ENCODE results near the gene PDF.
"Not testable (repeated sequence)": the region's sequence is repeated elsewhere in the genome, so short reads cannot be mapped to it uniquely, and the experiment has no call there.

PDF gene, protein sequence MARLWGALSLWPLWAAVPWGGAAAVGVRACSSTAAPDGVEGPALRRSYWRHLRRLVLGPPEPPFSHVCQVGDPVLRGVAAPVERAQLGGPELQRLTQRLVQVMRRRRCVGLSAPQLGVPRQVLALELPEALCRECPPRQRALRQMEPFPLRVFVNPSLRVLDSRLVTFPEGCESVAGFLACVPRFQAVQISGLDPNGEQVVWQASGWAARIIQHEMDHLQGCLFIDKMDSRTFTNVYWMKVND

DNA sequence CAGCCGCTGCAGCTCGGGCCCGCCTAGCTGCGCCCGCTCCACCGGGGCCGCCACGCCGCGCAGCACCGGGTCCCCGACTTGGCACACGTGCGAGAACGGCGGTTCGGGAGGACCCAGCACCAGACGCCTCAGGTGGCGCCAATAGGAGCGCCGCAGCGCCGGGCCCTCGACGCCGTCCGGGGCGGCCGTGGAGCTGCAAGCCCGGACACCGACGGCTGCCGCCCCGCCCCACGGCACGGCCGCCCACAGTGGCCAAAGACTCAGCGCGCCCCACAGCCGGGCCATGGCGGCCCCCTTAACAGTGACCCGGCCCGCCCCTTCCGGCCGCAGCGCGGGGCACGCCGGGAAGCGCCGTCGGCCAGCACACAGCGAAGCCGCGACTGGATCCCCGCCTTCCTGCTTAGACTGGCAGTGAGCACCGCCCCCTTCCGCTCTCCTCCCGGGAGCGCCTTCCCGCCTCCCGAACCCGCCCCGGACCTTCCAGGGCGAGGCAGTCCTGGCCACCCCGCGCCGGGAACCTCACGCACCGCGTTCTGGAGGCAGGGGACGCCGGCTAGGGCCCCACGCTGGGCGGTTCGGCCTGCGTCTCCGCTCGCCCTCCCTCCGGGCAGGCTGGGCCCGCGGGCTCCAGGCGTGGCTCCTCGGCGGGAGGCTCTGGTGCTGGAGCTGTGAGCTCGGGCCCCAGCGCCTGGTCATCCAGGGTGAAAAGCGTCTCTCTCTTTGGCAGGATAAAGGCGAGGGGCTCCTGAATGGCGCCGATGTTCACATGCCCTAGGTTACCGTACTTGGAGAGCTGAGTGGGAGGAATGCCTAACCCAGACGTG lies at the start of gene PDF:
Gene PDF, minus strand, starts transcription at position 303 of the 824 bp plus-strand sequence. Its CDS starts 18 bp downstream, at position 285.
- peak; percentile 75 for DNase-seq (ENCODE audit: low read depth)

DNA sequence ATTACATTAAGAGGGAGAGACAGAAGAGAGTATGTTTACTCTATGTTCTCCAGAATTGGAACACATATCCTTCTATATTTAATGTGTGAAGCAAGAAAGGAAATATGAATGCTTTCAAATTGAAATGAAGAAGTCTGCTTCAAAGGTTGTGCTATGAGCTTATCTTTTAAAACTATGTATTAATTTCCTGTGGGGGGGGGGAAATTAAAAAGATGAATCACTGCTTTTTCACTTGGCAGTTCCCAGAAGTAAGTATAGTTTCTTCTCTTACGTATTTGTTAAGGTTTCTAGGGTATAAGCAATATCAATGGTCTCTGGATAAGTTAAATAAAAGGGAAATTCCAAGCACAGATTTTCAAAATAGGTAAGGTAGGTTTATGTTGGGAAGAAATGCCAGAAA lies 48.4 kb upstream of the PDF start:
- DNase-seq (ENCODE audit: low read depth) = no peak

- DNase-seq (ENCODE audit: low read depth) = no peak
Measured at GRCh38 chr16:69378036-69378435, 47.6 kb upstream of the PDF start.

- no peak for DNase-seq (ENCODE audit: low read depth)
Measured at GRCh38 chr16:69376393-69377059, 46.1 kb upstream of the PDF start.

DNA sequence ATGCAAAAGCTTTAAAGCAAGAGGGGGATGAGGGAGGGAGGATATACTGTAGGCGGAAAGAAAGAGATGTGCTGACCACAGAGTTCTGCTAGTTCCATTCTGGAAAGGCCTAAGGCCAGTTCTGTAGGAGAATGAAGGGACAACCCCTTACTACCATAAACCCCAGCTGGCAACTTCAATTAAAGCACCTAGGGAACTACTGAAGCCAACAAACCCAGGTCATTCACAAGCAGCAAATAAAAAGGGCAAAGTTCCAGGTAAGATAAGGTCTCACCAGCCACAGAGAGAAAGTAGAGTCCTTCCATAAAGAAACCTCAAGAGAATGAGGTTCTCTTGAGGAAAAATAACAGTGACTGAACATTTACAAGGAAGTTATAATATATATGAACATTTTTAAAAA lies 42.6 kb upstream of the PDF start:
- DNase-seq (ENCODE audit: low read depth) = no peak

DNA sequence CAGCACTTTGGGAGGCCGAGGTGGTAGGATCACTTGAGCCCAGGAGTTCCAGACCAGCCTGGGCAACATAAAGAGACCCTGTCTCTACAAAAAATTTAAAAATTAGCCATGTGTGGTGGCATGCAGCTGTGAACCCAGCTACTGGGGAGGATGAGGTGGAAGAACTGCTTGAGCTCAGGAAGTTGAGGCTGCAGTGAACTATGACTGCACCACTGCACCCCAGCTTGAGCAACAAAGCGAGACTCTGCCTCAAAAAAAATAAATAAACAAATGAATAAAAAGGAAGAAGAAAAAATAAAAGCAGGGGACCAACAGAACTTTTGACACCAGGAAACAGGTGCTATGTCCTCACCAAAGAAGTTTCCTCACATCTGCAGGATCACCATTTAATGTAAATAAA lies 41.2 kb upstream of the PDF start:
- no peak for DNase-seq (ENCODE audit: low read depth)

DNA sequence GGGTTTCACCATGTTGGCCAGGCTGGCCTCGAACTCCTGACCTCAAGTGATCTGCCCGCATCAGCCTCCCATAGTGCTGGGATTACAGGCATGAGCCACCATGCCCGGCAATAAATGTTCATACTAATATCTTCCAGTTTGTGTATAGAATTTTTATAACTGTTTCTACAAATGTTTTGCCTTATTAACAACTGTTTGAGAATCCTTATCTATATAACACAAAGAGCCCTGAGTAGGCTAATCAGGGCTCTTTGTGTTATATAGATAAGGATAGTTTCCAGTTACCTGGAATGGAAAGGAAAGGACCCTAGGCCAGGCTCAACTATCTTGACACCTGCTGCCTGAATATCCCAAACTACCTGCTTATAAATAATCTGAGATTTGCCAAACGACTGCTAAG lies 38.5 kb upstream of the PDF start:
- DNase-seq (ENCODE audit: low read depth) = no peak

DNA sequence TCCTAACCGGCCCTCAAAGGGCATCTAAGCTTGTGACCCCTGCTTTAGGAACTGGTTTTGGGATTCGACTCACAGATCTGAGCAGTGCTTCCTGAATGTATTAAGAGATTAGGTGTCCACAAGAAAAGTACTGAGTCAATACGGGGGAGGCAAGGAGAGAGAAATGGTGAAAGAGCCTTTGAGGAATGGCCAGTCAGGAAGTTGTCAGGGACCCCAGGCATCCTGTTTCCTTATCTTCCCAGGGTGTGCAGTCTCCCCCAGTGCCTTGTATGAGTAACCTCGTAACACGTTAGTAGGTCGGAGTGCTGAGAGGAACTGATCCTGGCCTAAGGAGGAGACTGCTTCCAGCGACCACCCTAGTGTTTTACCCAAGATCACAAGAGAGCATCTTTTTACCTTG lies 37.6 kb upstream of the PDF start:
- no peak for DNase-seq (ENCODE audit: low read depth)

- no peak for DNase-seq (ENCODE audit: low read depth)
Measured at GRCh38 chr16:69366431-69366830, 36.0 kb upstream of the PDF start.

GRCh38 chr16:69365901-69366300 lies 35.5 kb upstream of the PDF start:
- no peak for DNase-seq (ENCODE audit: low read depth)

DNA sequence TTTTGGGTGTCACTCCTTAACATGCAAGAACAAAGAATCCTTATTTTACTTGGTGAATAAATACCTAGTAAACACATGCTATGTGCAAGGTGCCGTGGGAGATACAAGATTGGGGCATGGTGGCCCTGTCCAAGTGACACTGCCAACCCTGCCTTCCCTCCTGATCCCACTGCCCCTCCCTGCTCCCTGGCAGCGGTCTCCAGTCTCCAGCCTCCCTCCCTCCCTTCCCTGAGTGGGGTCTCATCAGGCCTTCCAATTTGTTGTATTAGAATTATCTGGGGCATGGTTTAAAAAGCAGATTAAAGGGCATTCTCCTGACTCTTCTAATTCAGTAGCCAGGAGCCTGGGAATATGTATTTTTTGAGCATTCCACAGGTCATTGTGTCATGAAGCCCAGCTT lies 33.7 kb upstream of the PDF start:
- DNase-seq (ENCODE audit: low read depth) = no peak

DNA sequence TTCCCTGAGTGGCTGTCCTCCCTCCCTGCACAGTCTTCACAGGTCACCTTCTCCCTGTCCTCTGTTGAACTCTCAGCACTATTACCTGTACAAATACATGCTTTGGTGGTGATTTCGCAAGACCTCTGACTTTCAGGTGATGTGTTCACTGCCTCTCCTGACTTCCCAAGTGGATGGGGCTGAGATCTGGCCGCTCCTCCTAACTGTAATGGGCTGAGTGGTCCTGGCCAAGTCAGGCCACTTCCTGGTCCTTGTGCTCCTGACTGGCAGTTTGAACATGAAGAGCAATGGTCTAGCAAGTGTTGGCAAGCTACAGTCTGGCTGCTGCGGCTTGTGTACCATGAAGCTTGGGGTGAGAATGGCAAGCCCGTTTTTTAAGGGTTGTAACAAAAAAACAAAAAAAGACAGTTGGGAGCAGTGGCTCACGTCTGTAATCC lies 32.9 kb upstream of the PDF start:
- no peak for DNase-seq (ENCODE audit: low read depth)

DNA sequence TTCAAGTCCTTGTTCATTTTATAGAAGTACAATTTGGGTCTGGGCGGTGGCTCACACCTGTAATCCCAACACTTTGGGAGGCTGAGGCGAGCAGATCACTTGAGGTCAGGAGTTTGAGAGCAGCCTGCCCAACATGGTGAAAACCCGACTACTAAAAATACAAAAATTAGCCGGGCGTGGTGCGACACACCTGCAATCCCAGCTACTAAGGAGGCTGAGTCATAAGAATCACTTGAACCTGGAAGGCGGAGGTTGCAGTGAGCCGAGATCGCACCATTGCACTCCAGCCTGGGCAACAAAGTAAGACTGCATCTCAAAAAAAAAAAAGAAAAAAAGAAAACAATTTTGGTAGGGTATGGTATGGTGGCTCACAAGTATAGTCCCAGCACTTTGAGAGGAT lies 29.7 kb upstream of the PDF start:
- DNase-seq (ENCODE audit: low read depth) = not testable (repeated sequence)

DNA sequence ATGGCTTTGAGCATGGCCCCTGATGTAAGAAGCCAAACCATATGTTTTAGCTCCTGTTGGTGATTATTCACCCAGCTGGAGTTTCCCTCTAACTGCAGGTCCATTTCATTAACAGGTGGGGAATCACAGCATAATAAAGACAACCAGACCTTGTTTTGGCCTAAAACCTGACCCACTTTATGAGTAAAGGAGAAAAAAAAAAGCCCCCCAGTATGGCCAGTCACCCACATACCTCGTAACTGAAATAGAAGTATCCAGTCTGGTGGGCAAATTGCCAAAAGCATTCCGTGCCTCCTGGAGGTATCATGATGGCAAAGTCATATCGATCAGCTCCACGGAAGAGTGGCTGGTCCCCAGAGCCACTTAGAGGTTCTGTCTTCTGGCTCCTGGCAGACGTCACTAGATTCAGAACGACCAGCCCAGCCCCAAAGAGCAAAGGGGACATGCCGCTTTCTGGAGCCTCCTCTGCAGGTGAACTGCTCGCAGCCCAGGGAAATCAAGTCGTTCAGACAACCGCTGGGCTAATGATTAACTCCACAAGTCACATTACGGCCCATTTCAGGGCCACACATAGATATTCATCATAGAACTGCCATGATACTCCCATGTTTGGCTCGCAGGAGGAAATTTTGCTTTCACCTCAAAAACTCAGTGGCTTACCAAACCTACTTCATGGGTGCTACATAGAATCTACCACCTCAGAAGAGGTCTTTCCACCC lies 21.1 kb upstream of the PDF start, which contains the start of gene TMED6:
Gene TMED6, minus strand, starts transcription at position 478 of the 719 bp plus-strand sequence. Its CDS starts 33 bp downstream, at position 445.
- no peak for DNase-seq (ENCODE audit: low read depth)

- no peak for DNase-seq (ENCODE audit: low read depth)
Measured at GRCh38 chr16:69350536-69351133, 20.2 kb upstream of the PDF start.

GRCh38 chr16:69349536-69349935 lies 19.1 kb upstream of the PDF start:
- DNase-seq (ENCODE audit: low read depth) = no peak

GRCh38 chr16:69348222-69348621 lies 17.8 kb upstream of the PDF start:
- DNase-seq (ENCODE audit: low read depth) = no peak

DNA sequence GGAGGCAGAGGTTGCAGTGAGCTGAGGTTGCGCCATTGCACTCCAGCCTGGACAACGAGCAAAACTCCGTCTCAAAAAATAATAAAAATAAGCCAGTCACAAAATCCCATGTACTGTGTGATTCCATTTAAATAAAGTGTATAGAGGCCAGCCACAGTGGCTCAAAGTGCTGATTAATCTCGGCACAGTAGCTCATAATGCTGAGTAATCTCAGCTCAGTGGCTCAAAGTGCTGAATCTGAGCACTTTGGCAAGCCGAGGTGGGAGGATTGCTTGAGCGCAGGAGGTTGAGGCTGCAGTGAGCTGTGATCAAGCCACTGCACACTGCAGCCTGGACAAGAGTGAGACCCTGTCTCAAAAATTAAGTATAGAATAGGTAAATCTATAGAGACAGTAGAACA lies 16.3 kb upstream of the PDF start:
- DNase-seq (ENCODE audit: low read depth) = no peak

DNA sequence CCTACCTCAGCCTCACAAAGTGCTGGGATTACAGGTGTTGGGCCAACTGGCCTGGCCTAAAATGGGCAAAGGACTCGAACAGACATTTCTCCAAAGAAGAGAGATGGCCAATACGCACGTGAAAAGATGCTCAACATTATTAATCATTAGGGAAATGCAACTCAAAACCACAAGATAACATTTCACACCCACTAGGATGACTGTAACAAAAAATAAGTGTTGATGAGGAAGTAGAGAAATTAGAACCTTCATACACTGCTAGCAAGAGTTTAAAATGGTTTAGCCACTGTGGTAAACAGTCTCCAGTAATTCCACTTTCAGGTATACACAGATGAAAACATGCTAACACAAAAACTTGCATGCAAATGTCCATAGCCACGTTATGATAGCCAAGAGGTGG lies 15.5 kb upstream of the PDF start:
- no peak for DNase-seq (ENCODE audit: low read depth)

GRCh38 chr16:69344171-69344570 lies 13.8 kb upstream of the PDF start:
- no peak for DNase-seq (ENCODE audit: low read depth)

GRCh38 chr16:69340095-69340644 lies 9.8 kb upstream of the PDF start:
- DNase-seq (ENCODE audit: low read depth) = peak; percentile 7
